ENCODE data around the gene TBC1D22A. TPM values are rescaled to one million over a fixed set of nuclear protein-coding genes. Genes with fewer than 3 reads are reported as not detected.

Gene TBC1D22A
- polyA plus RNA-seq, 1 of the 3 experiments (the other 2 are of a cell fraction), result 16.5 TPM

DNA sequence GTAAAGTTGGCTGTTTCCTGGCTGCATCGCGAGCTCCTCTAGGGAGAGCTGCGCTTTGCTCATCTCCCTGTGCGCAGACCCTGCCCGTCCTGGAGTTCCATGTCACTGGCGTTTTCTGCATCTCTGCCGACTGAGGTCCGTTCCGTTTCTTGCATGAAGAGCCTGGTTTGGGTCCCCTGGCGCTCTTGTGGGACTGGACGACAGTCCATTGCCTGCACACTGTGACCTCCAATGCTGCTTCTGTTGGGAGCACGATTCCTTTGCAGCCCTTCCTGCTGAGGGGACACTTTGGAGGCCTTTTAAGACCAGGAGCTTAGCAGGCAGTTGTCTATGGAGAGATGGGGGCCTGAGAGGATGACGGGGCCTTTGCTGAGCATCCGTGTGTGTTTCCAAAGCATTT, 90.3 kb downstream of the TBC1D22A start:
- Histone ChIP-seq H3K9me2 (no peaks in the 10 kb centered on the region), H3K27me3 (ENCODE audit: insufficient read depth) (no peaks in the 10 kb centered on the region), H3K9ac (no peak overlapping the region), H3K9me3 (no peaks in the 10 kb centered on the region), H3K27ac (ENCODE audit: low read depth in 2 of 2, low read length in 1 of 2) (no peak overlapping the region), H3K4me1 (ENCODE audit: control insufficient read depth in 1 of 2, insufficient read depth in 2 of 2, low read depth in 1 of 2, low read length in 1 of 2) (peaks cover 0 to 11% of the 10 kb centered on the region in 2 experiments; a peak in 1 of 4 replicates), H3F3A (replicated peaks; ENCODE audit: insufficient read depth) (no peaks in the 10 kb centered on the region), H2AFZ (ENCODE audit: low read depth) (no peak overlapping the region), H3K4me2 (no peak overlapping the region), H3K79me2 (ENCODE audit: insufficient read depth) (peaks cover 16% of the 10 kb centered on the region; the same call in 1 of the 2 replicates), H3K4me3 (ENCODE audit: low read depth in 2 of 2, low read length in 1 of 2) (no peak overlapping the region), H4K20me1 (ENCODE audit: insufficient read depth) (peaks cover 12% of the 10 kb centered on the region), H3K36me3 (replicated peaks in 1 of 2; ENCODE audit: control insufficient read depth in 1 of 2, insufficient read depth in 2 of 2, low read length in 1 of 2) (peaks cover 0 to 4% of the 10 kb centered on the region in 2 experiments)
- CTCF ChIA-PET, result no interaction called here
- POLR2A ChIA-PET, result no interaction called here
- TF ChIP-seq TAF1 (IDR thresholded peaks at IDR 0.05; ENCODE audit: borderline replicate concordance, low read depth, low read length) (no peak), FOXM1 (IDR thresholded peaks at IDR 0.05; ENCODE audit: low read depth) (no peak), SIN3A (IDR thresholded peaks at IDR 0.05; ENCODE audit: borderline replicate concordance, low read depth, low read length) (no peak), ELF1 (IDR thresholded peaks at IDR 0.05) (no peak), RCOR1 (IDR thresholded peaks at IDR 0.05; ENCODE audit: low read length) (no peak), FOSL2 (IDR thresholded peaks at IDR 0.05; ENCODE audit: borderline replicate concordance, low read depth) (no peak), FOXJ3 (CRISPR knock-in tag; IDR thresholded peaks at IDR 0.05) (no peak), YY1 (IDR thresholded peaks at IDR 0.05; ENCODE audit: low read depth) (no peak)
- TF ChIP-seq, protein P1, sequence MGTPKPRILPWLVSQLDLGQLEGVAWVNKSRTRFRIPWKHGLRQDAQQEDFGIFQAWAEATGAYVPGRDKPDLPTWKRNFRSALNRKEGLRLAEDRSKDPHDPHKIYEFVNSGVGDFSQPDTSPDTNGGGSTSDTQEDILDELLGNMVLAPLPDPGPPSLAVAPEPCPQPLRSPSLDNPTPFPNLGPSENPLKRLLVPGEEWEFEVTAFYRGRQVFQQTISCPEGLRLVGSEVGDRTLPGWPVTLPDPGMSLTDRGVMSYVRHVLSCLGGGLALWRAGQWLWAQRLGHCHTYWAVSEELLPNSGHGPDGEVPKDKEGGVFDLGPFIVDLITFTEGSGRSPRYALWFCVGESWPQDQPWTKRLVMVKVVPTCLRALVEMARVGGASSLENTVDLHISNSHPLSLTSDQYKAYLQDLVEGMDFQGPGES (IDR thresholded peaks at IDR 0.05; ENCODE audit: low read depth, low read length), result no peak
- no peak for DNase-seq
- whole genome bisulfite sequencing (ENCODE audit: low lambda C conversion rate), result 96% methylated on average over 14 of the region's 14 CpGs

DNA sequence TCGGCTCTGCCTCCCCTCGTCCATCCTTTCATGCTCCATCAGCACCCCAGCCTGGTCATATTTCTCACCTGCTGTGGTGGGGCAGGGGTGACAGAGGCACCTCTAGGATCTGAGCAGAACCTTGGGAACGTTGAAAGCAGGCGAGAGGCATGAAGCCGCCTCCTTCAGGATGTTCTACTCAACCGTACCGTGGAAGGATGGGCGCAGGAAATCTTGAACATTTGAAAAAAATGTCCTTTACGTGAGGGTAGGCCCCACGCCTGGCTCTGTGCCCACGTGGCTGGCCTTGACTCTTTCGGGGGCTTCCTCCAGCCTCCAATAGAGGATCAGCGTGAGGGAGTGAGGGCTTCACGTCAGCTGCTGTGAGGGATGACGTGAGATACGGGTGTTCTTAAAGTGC, 90.7 kb downstream of the TBC1D22A start:
- TF ChIP-seq FOXM1 (IDR thresholded peaks at IDR 0.05; ENCODE audit: low read depth), result no peak
- TF ChIP-seq, protein P2, sequence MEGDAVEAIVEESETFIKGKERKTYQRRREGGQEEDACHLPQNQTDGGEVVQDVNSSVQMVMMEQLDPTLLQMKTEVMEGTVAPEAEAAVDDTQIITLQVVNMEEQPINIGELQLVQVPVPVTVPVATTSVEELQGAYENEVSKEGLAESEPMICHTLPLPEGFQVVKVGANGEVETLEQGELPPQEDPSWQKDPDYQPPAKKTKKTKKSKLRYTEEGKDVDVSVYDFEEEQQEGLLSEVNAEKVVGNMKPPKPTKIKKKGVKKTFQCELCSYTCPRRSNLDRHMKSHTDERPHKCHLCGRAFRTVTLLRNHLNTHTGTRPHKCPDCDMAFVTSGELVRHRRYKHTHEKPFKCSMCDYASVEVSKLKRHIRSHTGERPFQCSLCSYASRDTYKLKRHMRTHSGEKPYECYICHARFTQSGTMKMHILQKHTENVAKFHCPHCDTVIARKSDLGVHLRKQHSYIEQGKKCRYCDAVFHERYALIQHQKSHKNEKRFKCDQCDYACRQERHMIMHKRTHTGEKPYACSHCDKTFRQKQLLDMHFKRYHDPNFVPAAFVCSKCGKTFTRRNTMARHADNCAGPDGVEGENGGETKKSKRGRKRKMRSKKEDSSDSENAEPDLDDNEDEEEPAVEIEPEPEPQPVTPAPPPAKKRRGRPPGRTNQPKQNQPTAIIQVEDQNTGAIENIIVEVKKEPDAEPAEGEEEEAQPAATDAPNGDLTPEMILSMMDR (IDR thresholded peaks at IDR 0.05), result no peak
- no peak for TF ChIP-seq EZH2phosphoT487 (IDR thresholded peaks at IDR 0.05; ENCODE audit: borderline replicate concordance, low read depth)
- TF ChIP-seq POLR2AphosphoS5 (IDR thresholded peaks at IDR 0.05; ENCODE audit: low read depth, low read length), result no peak
- TF ChIP-seq MXI1 (IDR thresholded peaks at IDR 0.05; ENCODE audit: low read depth, low read length), result no peak
- TF ChIP-seq RAD21 (IDR thresholded peaks at IDR 0.05; ENCODE audit: low read length), result no peak
- TF ChIP-seq MEF2A (IDR thresholded peaks at IDR 0.05; ENCODE audit: borderline replicate concordance, low read depth), result no peak
- no peak for TF ChIP-seq SMC3 (IDR thresholded peaks at IDR 0.05; ENCODE audit: low read depth, low read length)
- no peak for TF ChIP-seq NFIC (IDR thresholded peaks at IDR 0.05; ENCODE audit: borderline replicate concordance)
- no peak for TF ChIP-seq FOSL2 (IDR thresholded peaks at IDR 0.05; ENCODE audit: borderline replicate concordance, low read depth)
- TF ChIP-seq YY1 (IDR thresholded peaks at IDR 0.05; ENCODE audit: low read depth), result no peak
- no peak for TF ChIP-seq RXRA (IDR thresholded peaks at IDR 0.05; ENCODE audit: borderline replicate concordance, low read depth)
- TF ChIP-seq, protein P3, sequence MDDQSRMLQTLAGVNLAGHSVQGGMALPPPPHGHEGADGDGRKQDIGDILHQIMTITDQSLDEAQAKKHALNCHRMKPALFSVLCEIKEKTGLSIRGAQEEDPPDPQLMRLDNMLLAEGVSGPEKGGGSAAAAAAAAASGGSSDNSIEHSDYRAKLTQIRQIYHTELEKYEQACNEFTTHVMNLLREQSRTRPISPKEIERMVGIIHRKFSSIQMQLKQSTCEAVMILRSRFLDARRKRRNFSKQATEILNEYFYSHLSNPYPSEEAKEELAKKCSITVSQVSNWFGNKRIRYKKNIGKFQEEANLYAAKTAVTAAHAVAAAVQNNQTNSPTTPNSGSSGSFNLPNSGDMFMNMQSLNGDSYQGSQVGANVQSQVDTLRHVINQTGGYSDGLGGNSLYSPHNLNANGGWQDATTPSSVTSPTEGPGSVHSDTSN (IDR thresholded peaks at IDR 0.05), result no peak
- TF ChIP-seq, protein P1 (IDR thresholded peaks at IDR 0.05; ENCODE audit: low read depth, low read length), result no peak
- no peak for TF ChIP-seq NRF1 (IDR thresholded peaks at IDR 0.05; ENCODE audit: low read depth, low read length)
- TF ChIP-seq CHD2 (IDR thresholded peaks at IDR 0.05; ENCODE audit: low read length, partially characterized antibody), result no peak
- no peak overlapping the region for H3K4me3 ChIP-seq (ENCODE audit: low read depth in 2 of 2, low read length in 1 of 2)
- peaks cover 19% of the 10 kb centered on the region; the same call in 1 of the 2 replicates for H3K79me2 ChIP-seq (ENCODE audit: insufficient read depth)
- H3K4me2 ChIP-seq, result no peak overlapping the region
- H3K27me3 ChIP-seq (ENCODE audit: insufficient read depth), result no peaks in the 10 kb centered on the region
- H3K36me3 ChIP-seq (replicated peaks in 1 of 2; ENCODE audit: control insufficient read depth in 1 of 2, insufficient read depth in 2 of 2, low read length in 1 of 2), result peaks cover 0 to 4% of the 10 kb centered on the region in 2 experiments
- H3K27ac ChIP-seq (ENCODE audit: low read depth in 2 of 2, low read length in 1 of 2), result no peak overlapping the region
- ChIA-PET POLR2A (no interaction called here), CTCF (no interaction called here)
- no peaks in the 10 kb centered on the region for H3K9me2 ChIP-seq
- H2AFZ ChIP-seq (ENCODE audit: low read depth), result no peak overlapping the region
- no peak overlapping the region for H3K9ac ChIP-seq
- WGBS (ENCODE audit: low lambda C conversion rate), result 95% methylated on average over 16 of the region's 16 CpGs
- peaks cover 12% of the 10 kb centered on the region for H4K20me1 ChIP-seq (ENCODE audit: insufficient read depth)
- DNase-seq, result no peak
- no peaks in the 10 kb centered on the region for H3F3A ChIP-seq (replicated peaks; ENCODE audit: insufficient read depth)
- H3K4me1 ChIP-seq (ENCODE audit: control insufficient read depth in 1 of 2, insufficient read depth in 2 of 2, low read depth in 1 of 2, low read length in 1 of 2), result peaks cover 0 to 11% of the 10 kb centered on the region in 2 experiments; a peak in 1 of 4 replicates
- no peaks in the 10 kb centered on the region for H3K9me3 ChIP-seq
